Renal cortex interstitium (tissue), 11 donors: Measurements from ENCODE around the gene R3HDM4. TPM values are rescaled to one million over a fixed set of nuclear protein-coding genes. Genes with fewer than 3 reads are reported as not detected.
"Not testable (repeated sequence)": the region's sequence is repeated elsewhere in the genome, so short reads cannot be mapped to it uniquely, and the experiment has no call there.

Experiments used
- DNase-seq, 11 donors: peaks; one replicate each; pipeline ENCODE4 v3.0.0-alpha.2; 2013; ENCODE audit warnings: low read depth in 9 of 11, low spot score in 4 of 11; ENCODE audit errors: extremely low read depth in 1 of 11
- polyA plus RNA-seq, 3 donors: library from polyadenylated mRNA; unstranded; fragments of 120-200 nt; gene quantifications; one replicate each; pipeline ENCODE4 v1.2.1, GENCODE V29; 2013; ENCODE audit not compliant: insufficient read length in 3 of 3

Gene R3HDM4
- polyA plus RNA-seq, 3 donors = 33.7 to 55.0 (median 49.0) TPM

DNA sequence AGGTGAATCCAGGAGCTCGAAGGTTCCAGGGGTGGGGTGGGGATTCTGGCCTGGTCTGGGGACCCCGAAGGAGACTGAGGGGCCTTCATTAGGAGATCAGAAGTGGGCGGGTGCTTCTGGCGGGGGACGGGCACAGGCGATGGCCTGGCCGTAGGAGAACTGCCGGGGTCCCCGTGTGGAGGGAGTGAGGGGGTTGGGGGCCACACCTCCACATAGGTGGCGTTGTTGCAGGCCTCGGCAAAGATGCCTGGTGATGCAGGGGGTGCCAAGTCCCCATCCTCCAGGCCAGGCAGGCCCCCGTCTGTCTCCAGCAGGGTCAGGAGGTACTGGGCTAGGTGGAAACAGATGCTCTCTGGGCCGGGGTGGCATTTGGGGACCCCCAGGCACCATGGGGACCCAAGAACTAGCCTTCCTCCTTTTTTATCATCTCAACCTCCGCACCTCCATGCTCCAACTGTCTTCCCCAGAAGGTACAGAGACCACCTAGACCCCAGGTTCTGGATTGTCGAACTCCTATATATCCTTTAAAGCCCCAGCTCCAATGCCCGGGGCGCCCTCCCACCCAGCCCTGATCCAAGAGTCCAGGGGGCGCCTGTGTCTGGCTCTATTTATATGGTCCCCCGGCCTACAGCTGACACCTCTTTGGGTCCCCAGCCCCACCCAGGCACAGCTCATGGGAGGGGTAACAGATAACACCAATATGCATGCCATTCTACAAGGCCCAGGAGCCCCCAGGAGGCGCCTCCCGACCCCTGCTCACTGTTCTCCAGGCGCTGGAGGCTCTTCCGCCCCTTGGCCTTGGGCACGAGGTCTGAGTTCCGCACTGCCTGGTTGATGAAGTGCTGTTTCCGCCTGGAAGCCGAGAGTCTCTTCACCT, 11.6 kb downstream of the R3HDM4 start:
- DNase-seq = no peak

DNA sequence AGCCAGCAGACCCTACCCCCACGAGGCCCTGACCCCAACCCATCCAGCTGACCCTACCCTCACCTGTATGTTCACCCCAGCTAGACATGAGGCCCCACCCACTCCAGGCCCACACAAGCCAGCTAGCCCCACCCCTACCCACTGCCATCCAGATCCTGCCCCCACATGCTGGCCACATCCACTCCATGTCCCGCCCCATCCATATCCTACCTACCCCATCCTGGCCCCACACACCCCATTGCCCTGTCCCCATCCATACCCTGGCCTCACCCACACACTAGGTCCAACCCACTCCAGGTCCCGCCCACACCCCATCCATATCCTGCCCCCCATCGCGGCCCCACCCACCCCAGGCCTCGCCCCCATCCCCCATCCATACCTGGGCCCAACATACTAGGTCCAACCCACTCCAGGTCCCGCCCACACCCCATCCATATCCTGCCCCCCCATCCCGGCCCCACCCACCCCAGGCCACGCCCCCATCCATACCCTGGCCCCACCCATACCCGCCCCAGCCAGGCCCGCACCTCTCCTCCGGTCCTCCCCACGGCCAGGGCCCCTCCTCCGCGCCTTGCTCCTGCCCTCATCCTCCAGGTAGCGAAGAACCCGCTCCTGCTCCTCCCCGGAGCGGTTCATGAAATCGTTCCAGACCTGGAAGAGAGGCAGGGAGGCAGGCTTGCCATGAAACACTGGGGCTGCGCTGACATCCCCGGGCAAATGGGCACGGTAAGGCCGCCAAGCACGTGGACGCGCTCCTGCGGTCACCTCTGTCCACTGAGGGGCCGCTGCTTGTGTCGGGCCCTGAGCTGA, 12.5 kb downstream of the R3HDM4 start:
- DNase-seq = no peak

DNA sequence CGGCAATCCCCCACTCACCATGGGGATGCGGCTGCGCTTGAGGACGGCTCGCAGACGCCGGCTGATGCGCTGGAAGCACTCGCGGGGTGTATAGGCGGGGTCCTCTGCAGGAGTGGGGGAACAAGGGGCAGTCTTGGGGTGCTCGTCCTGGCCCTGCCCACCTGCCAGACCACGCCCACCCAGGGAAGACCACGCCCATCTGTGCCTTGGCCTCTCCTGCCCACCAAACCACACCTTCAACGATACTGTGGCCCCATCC, 13.0 kb downstream of the R3HDM4 start:
- no peak for DNase-seq

DNA sequence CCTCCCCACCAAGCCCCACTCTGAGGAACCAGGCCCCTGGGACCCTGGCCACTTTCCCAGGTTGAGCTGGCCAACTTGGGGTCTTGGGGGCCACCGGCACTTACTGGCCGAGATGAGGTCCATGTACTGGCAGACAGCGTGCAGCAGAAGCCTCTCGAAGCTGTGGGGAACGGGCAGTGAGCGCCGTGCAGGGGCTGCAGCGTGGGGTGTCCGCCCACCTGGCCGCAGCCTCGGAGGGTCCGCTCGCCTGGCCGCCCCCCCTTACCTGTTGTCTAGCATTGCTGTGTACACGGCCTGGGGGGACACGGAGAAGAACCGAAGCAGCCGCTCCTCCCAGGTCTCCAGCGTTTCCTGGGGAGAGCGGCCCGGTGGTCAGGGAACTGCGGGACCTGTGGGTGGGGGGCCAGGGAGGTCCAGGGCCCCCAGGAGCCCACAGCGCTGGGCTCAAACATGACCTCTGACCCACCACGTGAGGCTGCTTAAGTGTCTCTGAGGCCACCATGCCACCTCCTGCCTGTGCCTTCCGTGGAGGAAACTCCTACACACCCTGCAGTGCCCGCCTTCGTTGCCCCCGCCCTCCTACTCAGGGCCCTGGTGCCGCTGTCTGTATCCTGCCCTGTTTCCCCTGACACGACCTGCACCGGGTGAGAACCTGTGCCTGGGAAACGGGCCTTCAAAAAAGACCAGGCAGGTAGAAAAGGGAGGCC, 13.5 kb downstream of the R3HDM4 start:
- no peak for DNase-seq

DNA sequence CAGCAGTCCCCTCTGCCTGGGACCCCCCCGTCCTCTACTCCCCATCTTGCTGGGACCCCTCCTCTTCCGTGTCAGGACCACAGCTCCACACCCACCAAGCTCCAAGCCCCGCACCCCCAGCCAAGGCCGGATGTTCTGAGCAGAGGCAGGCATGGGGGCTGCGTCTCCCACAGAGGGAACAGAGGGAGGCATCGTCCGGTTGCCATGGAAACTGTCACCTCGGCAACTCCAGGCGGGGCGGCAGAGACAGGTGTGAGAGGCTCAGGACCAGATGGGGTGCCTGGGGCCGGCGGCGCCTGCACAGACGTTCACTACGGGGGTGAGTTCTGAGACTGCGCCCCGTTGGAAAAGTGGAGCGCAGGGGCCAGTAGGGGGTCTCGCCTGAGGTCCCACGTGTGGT, 14.4 kb downstream of the R3HDM4 start:
- peak in 6 of 11 donors; percentile 63 to 75 (median 73) for DNase-seq

DNA sequence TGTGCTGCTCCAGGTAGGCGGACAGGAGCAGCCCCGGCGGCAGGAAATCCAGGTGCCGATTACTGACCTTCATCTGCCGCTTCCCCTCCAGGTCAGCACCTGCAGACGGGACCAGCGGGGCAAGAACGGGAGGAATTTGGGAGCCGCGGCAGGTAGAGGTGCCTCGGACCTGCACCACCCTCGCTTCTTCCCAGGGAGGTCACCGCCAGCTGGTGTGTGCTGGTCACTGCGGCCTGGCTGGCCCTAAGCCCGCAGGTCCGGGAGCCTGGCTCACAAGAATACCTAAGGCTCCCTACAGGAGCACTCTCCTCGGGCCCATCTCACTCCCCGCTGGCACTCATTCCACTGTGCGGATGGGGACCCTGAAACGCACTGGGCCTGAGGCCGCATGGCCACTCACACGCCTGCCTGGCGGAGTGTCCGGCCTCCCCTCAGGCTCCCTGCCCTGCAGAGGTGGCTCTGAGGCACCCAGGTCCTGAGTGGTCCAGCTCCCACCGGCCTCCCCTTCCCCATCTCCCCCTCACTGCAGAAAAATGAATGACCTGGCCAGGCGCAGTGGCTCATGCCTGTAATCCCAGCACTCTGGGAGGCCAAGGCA, 15.5 kb downstream of the R3HDM4 start:
- no peak for DNase-seq

DNA sequence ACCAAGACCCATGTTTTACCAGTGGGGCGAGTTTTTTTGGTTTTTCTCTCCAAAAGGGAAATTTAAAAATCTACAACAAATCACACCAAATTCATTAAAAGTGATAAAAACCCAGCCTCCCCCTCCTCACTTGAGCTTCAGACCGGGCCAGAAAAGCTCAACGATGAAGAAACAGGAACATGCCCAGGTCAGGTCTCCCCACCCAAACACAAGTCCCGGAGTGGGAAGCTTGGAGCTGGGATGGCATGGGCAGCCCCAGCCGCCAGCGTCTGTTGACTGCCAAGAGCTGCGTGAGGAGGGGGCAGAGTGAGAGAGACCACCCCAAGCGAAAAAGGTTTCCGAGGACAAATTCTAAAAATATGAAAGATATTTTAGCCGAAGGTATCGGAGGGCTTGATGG, 16.0 kb downstream of the R3HDM4 start:
- DNase-seq = no peak

DNA sequence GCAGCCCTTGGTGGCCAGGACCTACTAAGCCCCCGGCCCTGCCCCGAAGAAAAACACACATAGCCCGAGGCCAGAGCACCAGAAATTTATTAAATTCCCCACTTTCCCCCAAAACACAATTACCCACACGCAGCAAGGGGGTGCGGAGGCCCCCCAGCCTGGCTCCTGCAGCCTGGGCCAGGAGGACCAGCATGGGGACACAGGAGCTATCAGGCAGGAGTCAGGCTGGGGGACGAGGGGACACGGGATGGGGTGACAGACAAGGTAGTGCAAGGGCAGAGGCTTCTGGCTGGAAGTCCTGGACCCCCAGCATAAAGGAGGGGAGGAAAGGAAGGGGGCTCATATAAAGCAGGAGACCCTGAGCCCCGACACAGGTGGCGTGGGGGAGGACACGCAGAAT, 16.6 kb downstream of the R3HDM4 start:
- no peak for DNase-seq

DNA sequence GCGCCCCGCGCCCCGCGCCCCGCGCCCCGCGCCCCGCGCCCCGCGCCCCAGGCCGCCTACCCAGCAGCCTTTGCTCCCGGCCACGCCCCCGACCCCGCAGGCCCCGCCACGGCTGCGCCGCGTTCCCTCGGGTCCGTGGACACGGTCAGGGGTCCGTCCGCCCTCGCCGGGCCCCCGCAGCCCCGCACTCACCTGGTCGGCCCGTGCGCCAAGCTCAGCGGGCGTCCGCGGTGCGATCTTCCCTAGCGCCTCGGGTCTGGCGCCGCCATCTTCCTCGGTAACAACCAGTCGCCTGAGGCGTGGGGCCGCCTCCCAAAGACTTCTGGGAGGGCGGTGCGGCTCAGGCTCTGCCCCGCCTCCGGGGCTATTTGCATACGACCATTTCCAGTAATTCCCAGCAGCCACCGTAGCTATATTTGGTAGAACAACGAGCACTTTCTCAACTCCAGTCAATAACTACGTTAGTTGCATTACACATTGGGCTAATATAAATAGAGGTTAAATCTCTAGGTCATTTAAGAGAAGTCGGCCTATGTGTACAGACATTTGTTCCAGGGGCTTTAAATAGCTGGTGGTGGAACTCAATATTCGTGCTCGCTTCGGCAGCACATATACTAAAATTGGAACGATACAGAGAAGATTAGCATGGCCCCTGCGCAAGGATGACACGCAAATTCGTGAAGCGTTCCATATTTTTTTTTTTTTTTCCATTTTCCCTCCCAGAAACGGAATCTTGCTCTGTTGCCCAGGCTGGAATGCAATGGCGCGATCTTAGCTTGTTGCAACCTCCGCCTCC, 19.9 kb downstream of the R3HDM4 start, which contains the start of the genes MED16 and RNU6-9:
MED16 (minus strand) TSS at position 294 of the 796 bp plus-strand sequence. CDS start 2,056 bp downstream, outside the sequence.
RNU6-9 (plus strand) TSS at position 591 of the 796 bp plus-strand sequence.
- DNase-seq = peak; percentile 88 to 96 (median 90)

DNA sequence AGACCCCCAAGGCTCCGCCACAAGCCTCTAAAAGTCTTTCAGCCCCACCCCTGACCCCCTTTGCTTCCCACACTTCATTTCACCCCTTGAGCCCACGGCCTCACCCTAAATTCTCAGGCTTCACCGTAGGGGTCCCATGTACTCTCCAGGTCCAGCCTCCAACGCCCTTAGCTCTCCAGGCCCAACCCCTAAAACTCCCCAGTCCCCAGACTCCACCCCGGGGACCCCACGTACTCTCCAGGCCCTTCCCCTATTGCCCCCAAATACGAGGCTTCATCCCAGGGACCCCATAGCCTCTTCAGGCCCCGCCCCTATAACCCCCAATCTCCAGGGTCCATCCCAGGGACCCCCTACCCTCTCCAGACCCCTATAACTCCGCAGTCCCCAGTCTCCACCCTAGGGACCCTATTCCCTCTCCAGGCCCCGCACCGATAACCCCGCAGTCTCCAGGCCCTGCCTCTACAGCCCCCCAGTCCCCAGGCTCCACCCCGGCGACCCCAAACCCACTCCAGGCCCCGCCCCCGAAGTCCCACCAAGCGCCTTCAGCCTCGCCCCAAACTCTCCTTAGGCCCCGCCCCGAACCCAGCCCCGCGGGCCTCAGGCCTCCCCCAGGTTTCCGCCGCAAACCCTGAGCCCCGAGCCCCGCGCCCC, 20.7 kb downstream of the R3HDM4 start:
- no peak for DNase-seq

DNA sequence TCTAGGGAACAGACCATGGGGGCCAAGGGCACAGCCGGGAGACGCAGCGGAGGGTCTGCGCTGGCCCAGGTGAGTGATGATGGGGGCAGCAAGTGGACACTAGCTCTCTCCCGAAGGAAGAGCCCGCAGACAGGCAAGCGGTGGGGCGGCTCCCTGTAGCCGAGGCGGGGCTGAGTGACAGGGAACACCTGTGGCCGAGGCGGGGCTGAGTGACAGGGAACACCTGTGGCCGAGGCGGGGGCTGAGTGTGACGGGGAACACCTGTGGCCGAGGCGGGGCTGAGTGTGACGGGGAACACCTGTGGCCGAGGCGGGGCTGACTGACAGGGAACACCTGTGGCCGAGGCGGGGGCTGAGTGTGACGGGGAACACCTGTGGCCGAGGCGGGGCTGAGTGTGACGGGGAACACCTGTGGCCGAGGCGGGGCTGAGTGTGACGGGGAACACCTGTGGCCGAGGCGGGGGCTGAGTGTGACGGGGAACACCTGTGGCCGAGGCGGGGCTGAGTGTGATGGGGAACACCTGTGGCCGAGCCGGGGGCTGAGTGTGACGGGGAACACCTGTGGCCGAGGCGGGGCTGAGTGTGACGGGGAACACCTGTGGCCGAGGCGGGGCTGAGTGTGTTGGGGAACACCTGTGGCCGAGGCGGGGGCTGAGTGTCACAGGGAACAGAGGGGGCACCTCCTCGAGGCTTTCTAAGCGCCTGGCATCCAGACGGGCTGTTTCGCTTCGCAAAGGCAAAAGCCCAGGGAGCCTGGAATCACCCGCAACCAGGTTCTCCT, 21.4 kb downstream of the R3HDM4 start:
- not testable (repeated sequence) for DNase-seq

DNA sequence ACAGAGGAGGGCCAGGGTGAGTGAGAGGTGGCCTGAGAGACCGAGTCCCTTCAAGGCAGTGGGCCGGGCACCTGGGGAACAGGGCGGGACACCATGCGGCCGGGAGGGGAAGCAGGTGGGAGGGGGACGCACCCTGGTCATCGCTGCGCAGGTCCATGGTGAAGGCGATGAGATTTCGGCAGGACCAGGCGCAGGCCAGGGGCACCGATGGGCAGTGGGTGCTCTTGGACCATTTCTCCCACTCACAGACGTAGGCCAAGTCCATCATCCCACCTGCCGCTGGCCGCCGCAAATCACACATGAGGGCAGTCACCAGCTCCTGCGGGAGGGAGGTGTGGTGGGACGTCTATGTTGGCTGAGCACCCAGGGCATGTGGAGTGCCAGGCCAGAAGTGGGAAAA, 22.2 kb downstream of the R3HDM4 start:
- DNase-seq = no peak

DNA sequence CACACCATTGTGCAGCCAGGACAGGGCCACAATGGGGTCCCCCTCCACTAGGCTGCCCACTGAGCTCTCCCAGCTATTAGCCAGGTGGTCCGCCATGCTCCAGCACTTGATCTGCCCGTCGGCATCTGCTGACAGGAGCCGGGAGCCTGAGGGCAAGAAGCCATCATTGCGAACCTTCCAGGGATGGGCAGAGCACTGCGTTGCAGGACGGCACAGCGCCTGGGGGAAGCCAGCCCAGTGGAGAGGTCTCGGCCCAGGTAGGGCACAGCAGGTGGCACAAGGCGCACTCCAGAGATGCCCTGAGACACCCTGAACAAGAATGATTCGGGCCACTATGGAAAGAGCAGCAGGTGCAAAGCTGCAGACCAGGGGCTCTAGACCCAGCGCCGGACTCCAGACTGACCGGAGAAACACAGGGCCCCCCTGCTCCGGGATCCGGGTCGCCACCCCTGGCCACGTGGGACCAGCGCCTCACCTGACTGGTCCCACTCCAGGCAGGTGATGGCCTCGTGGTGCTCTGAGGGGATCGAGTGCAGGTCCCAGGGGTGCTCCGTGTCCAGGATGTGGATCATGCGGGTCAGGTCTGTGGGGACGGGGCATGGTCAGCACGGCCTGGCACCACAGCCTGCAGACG, 23.2 kb downstream of the R3HDM4 start:
- no peak for DNase-seq

DNA sequence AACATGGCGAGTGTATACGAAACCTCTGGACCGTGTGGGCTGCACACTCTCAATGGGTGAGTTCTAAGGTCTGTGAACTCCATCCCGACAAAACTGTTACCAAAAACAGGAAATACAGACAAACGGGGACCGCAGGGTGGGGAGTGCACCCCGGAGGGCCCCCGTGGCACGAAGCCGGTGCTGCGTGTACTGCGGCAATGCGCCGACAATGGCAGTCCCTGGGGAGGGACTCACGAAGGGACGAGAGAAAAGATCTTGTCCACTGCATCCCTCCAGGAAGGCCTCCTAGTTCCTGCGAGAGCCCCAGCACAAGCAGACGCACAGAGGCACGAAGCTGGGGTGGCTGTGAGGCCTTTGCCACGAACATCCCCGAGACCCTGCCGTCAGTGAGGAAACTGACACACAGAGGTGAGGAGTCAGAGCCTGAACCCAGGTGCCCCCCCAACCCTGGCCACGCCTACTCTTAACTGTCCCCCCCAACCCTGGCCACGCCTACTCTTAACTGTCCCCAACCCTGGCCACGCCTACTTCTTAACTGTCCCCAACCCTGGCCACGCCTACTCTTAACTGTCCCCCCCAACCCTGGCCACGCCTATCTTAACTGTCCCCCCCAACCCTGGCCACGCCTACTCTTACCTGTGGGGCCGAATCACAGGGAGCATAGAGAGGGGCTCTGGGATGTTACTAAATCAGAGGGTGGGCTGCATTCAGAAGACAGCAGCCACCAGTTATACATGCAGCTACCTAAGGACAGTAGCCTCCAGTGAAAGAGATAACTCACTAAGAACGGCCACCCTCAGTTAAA, 24.2 kb downstream of the R3HDM4 start:
- DNase-seq = no peak

DNA sequence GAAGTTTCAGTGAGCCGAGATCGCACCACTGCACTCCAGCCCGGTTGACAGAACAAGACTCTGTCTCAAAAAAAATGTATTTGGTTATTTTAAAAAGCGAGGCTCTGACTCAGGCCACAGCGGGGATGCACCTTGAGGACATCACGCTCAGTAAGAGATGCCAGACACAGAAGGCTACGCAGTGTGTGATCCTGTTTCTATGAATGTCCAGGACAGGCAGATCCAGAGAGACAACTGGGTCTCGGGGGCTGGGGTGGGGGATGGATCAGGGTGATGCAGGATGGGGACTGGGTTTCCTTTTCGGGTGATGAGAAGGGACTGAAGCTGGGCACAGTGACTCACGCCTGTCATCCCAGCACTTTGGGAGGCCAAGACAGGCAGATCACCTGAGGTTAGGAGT, 25.4 kb downstream of the R3HDM4 start:
- no peak for DNase-seq

DNA sequence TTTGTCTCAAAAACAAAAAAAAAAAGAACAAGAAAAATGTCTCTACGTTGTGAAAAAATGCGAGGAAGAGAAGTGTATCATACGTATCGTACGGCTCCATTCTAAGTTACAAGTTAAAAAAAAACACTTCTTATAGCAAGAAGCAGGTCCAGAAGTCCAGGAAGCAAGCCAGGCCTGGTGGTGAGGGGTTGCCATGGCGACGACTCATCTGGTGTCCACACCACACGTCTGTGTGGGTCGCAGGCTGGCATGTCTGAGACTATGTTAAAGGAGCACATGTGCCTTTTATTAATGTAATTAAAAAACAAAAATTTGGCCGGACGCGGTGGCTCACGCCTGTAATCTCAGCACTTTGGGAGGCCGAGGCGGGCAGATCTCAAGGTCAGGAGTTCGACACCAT, 25.9 kb downstream of the R3HDM4 start:
- no peak for DNase-seq
